MM.1S (cell line): ENCODE measurements around the gene KIRREL3.

ENCODE experiments used
- DNase-seq: peaks from one replicate; pipeline ENCODE4 v3.0.0-alpha.2; 2015
- H2AFZ ChIP-seq: fragments of 300-600 bp; sonication (generic); 2 replicates; pipeline ENCODE4 v1.6.0; 2016; ENCODE audit warnings: antibody characterized with exemption, low read length
- H3F3A ChIP-seq: fragments of 300-600 bp; sonication (generic); 2 replicates; pipeline ENCODE4 v1.6.1; 2016; ENCODE audit warnings: mild to moderate bottlenecking, antibody characterized with exemption, low read length, moderate library complexity, mixed read lengths; ENCODE audit not compliant: insufficient read depth
- H3K27ac ChIP-seq: fragments of 300-600 bp; sonication (generic); 2 replicates; pipeline ENCODE4 v1.5.1; 2016; ENCODE audit warnings: mild to moderate bottlenecking, low read length
- H3K27me3 ChIP-seq: fragments of 300-600 bp; sonication (generic); replicated peaks from 2 replicates; pipeline ENCODE4 v1.6.0; 2016; ENCODE audit warnings: low read length; ENCODE audit not compliant: insufficient read depth
- H3K36me3 ChIP-seq: fragments of 300-600 bp; sonication (generic); replicated peaks from 2 replicates; pipeline ENCODE4 v1.6.1; 2016; ENCODE audit warnings: mild to moderate bottlenecking, low read length, mixed read lengths; ENCODE audit not compliant: insufficient read depth
- H3K4me1 ChIP-seq: fragments of 300-600 bp; sonication (generic); 2 replicates; pipeline ENCODE4 v1.6.1; 2016; ENCODE audit warnings: low read length, mixed read lengths
- H3K4me2 ChIP-seq: fragments of 300-600 bp; sonication (generic); 2 replicates; pipeline ENCODE4 v1.6.0; 2016; ENCODE audit warnings: low read depth, low read length
- H3K4me3 ChIP-seq: fragments of 300-600 bp; sonication (generic); 2 replicates; pipeline ENCODE4 v1.5.1; 2016; ENCODE audit warnings: low read length, mixed read lengths
- H3K79me2 ChIP-seq: fragments of 300-600 bp; sonication (generic); 2 replicates; pipeline ENCODE4 v1.6.1; 2016; ENCODE audit warnings: mixed run types, low read length, mixed read lengths
- H3K9ac ChIP-seq: fragments of 300-600 bp; sonication (generic); 2 replicates; pipeline ENCODE4 v1.6.1; 2016; ENCODE audit warnings: low read length, mixed read lengths
- H3K9me2 ChIP-seq: fragments of 300-600 bp; sonication (generic); replicated peaks from 2 replicates; pipeline ENCODE4 v1.6.1; 2016; ENCODE audit warnings: mild to moderate bottlenecking, low read length, mixed read lengths; ENCODE audit not compliant: insufficient read depth
- H3K9me3 ChIP-seq: fragments of 300-600 bp; sonication (generic); replicated peaks from 2 replicates; pipeline ENCODE4 v1.6.1; 2016; ENCODE audit warnings: mild to moderate bottlenecking, low read length, mixed read lengths; ENCODE audit not compliant: insufficient read depth
- H4K20me1 ChIP-seq: fragments of 300-600 bp; sonication (generic); 2 replicates; pipeline ENCODE4 v1.6.1; 2016; ENCODE audit warnings: mild to moderate bottlenecking, low read length, moderate library complexity, mixed read lengths; ENCODE audit not compliant: insufficient read depth
- CTCF ChIP-seq: fragments of 300-600 bp; sonication (generic); IDR thresholded peaks from 2 replicates; pipeline ENCODE4 v1.5.1; 2016; ENCODE audit warnings: antibody characterized with exemption, low read length, mixed read lengths
- EZH2 ChIP-seq: fragments of 300-600 bp; sonication (generic); optimal IDR thresholded peaks from 2 replicates; pipeline ENCODE3; 2017; ENCODE audit warnings: low read depth, mild to moderate bottlenecking, antibody characterized with exemption, low read length, mixed read lengths
- EZH2phosphoT487 ChIP-seq: fragments of 300-600 bp; sonication (generic); IDR thresholded peaks from 2 replicates; pipeline ENCODE4 v1.6.1; 2018; ENCODE audit warnings: antibody characterized with exemption, low read length

The KIRREL3 gene

GRCh38 chr11:126456783-126457542, 543.6 kb downstream of the KIRREL3 start:
- Histone ChIP-seq H3K9ac (no peak overlapping the region), H3K4me1 (no peaks in the 10 kb centered on the region), H2AFZ (no peak overlapping the region), H3K4me3 (no peak overlapping the region), H3K36me3 (no peaks in the 10 kb centered on the region), H3K79me2 (no peaks in the 10 kb centered on the region), H3F3A (no peaks in the 10 kb centered on the region), H3K4me2 (no peak overlapping the region), H3K27me3 (no peaks in the 10 kb centered on the region), H3K9me2 (no peaks in the 10 kb centered on the region), H3K9me3 (no peaks in the 10 kb centered on the region), H3K27ac (no peak overlapping the region), H4K20me1 (no peaks in the 10 kb centered on the region)
- TF ChIP-seq EZH2phosphoT487 (no peak), CTCF (no peak), EZH2 (no peak)
- DNase-seq = no peak

- Histone ChIP-seq H3K4me3 (no peak overlapping the region), H3K79me2 (no peaks in the 10 kb centered on the region), H4K20me1 (no peaks in the 10 kb centered on the region), H3K27ac (no peak overlapping the region), H3K9me2 (no peaks in the 10 kb centered on the region), H3F3A (0 out of 2 replicates have a peak, but pooled peaks cover under 1% of the 10 kb centered on the region), H3K27me3 (no peaks in the 10 kb centered on the region), H2AFZ (no peak overlapping the region), H3K4me1 (no peaks in the 10 kb centered on the region), H3K36me3 (no peaks in the 10 kb centered on the region), H3K9me3 (no peaks in the 10 kb centered on the region), H3K4me2 (no peak overlapping the region), H3K9ac (no peak overlapping the region)
- TF ChIP-seq EZH2 = no peak
- TF ChIP-seq CTCF = no peak
- TF ChIP-seq EZH2phosphoT487 = no peak
- no peak for DNase-seq
These were observed 544.5 kb downstream of the KIRREL3 start for GRCh38 chr11:126456089-126456488.

- TF ChIP-seq EZH2 = no peak
- TF ChIP-seq EZH2phosphoT487 = no peak
- no peak for TF ChIP-seq CTCF
- no peaks in the 10 kb centered on the region for H3K9me2 ChIP-seq
- H3K4me2 ChIP-seq = no peak overlapping the region
- no peak for DNase-seq
- no peak overlapping the region for H2AFZ ChIP-seq
- H3K27ac ChIP-seq = no peak overlapping the region
- no peak overlapping the region for H3K9ac ChIP-seq
- H4K20me1 ChIP-seq = no peaks in the 10 kb centered on the region
- H3K27me3 ChIP-seq = no peaks in the 10 kb centered on the region
- no peaks in the 10 kb centered on the region for H3K79me2 ChIP-seq
- no peaks in the 10 kb centered on the region for H3K4me1 ChIP-seq
- H3K9me3 ChIP-seq = no peaks in the 10 kb centered on the region
- 0 out of 2 replicates have a peak, but pooled peaks cover 8% of the 10 kb centered on the region for H3F3A ChIP-seq
- H3K4me3 ChIP-seq = no peak overlapping the region
- H3K36me3 ChIP-seq = no peaks in the 10 kb centered on the region
These were observed 548.1 kb downstream of the KIRREL3 start for GRCh38 chr11:126452241-126453101.
